DOHH2 (cell line): ENCODE measurements around the gene GAB2.

Experiments
- H3F3A ChIP-seq: fragments of 200-600 bp; sonication (generic), shearing (Covaris generic); 2 replicates; pipeline ENCODE4 v1.6.0; 2016; ENCODE audit warnings: antibody characterized with exemption, mild to moderate bottlenecking; ENCODE audit not compliant: control insufficient read depth, insufficient read depth
- H3K27ac ChIP-seq: fragments of 200-600 bp; sonication (generic); 2 replicates; pipeline ENCODE4 v1.5.1; 2014; ENCODE audit warnings: low read depth, mild to moderate bottlenecking, low read length, moderate library complexity
- H3K27me3 ChIP-seq: fragments of 200-600 bp; sonication (generic); 2 replicates; pipeline ENCODE4 v1.6.1; 2014; ENCODE audit warnings: mild to moderate bottlenecking, low read length, mixed read lengths; ENCODE audit not compliant: control insufficient read depth
- H3K36me3 ChIP-seq: fragments of 200-600 bp; sonication (generic); 2 replicates; pipeline ENCODE4 v1.6.1; 2014; ENCODE audit warnings: mild to moderate bottlenecking, low read length, moderate library complexity, mixed read lengths; ENCODE audit not compliant: control insufficient read depth
- H3K4me1 ChIP-seq: fragments of 200-600 bp; sonication (generic); 2 replicates; pipeline ENCODE4 v1.6.1; 2014; ENCODE audit warnings: mild to moderate bottlenecking, low read length, mixed read lengths; ENCODE audit not compliant: control insufficient read depth
- H3K4me2 ChIP-seq: fragments of 200-600 bp; sonication (generic); 2 replicates; pipeline ENCODE4 v1.6.0; 2014; ENCODE audit warnings: mild to moderate bottlenecking, low read length, moderate library complexity
- H3K4me3 ChIP-seq: fragments of 200-600 bp; sonication (generic); 2 replicates; pipeline ENCODE4 v1.5.1; 2014; ENCODE audit warnings: mild to moderate bottlenecking, low read length, mixed read lengths
- H3K79me2 ChIP-seq: fragments of 200-600 bp; sonication (generic); 2 replicates; pipeline ENCODE4 v1.6.1; 2014; ENCODE audit warnings: mild to moderate bottlenecking, low read length, mixed read lengths; ENCODE audit not compliant: control insufficient read depth
- H3K9me2 ChIP-seq: fragments of 200-600 bp; sonication (generic); replicated peaks from 2 replicates; pipeline ENCODE4 v1.6.1; 2014; ENCODE audit warnings: mild to moderate bottlenecking, low read length, mixed read lengths; ENCODE audit not compliant: control insufficient read depth
- H3K9me3 ChIP-seq: fragments of 200-600 bp; sonication (generic); 2 replicates; pipeline ENCODE4 v1.6.1; 2014; ENCODE audit warnings: antibody characterized with exemption, low read length, mixed read lengths; ENCODE audit not compliant: control insufficient read depth, insufficient read depth
- H4K20me1 ChIP-seq: fragments of 200-600 bp; sonication (generic); 2 replicates; pipeline ENCODE4 v1.6.0; 2014; ENCODE audit warnings: low read depth, mild to moderate bottlenecking, antibody characterized with exemption, low read length, moderate library complexity; ENCODE audit not compliant: control insufficient read depth, insufficient read depth
- CTCF ChIP-seq: fragments of 200-600 bp; sonication (generic); IDR thresholded peaks from one replicate; pipeline ENCODE4 v1.5.1; 2014; ENCODE audit warnings: antibody characterized with exemption, mild to moderate bottlenecking, low read depth, low read length; ENCODE audit not compliant: poor library complexity, severe bottlenecking
- EZH2phosphoT487 ChIP-seq: fragments of 200-600 bp; sonication (generic); IDR thresholded peaks from 2 replicates; pipeline ENCODE4 v1.6.1; 2017; ENCODE audit warnings: borderline replicate concordance, mild to moderate bottlenecking, antibody characterized with exemption, low read length, moderate library complexity, mixed read lengths

Gene GAB2

GRCh38 chr11:78417888-78418583 lies 416 bp upstream of the GAB2 start:
- peak overlapping the region; percentile 80 for H3K4me3 ChIP-seq
- H3K79me2 ChIP-seq = no peaks in the 10 kb centered on the region
- H3K27ac ChIP-seq = no peak overlapping the region
- no peaks in the 10 kb centered on the region; the same call in 1 of the 2 replicates for H4K20me1 ChIP-seq
- peaks cover 28% of the 10 kb centered on the region for H3K27me3 ChIP-seq
- peaks cover 15% of the 10 kb centered on the region for H3F3A ChIP-seq
- no peaks in the 10 kb centered on the region for H3K9me3 ChIP-seq
- peak overlapping the region; percentile 68 for H3K4me2 ChIP-seq
- H3K4me1 ChIP-seq = peaks cover 30% of the 10 kb centered on the region
- H3K9me2 ChIP-seq = no peaks in the 10 kb centered on the region
- H3K36me3 ChIP-seq = no peaks in the 10 kb centered on the region
- TF ChIP-seq EZH2phosphoT487 (no peak), CTCF (no peak)

GRCh38 chr11:78416285-78417174 lies 1.1 kb downstream of the GAB2 start:
- Histone ChIP-seq H3F3A (peaks cover 15% of the 10 kb centered on the region), H3K9me2 (no peaks in the 10 kb centered on the region), H4K20me1 (no peaks in the 10 kb centered on the region; the same call in 1 of the 2 replicates), H3K4me3 (peak overlapping the region; percentile 79), H3K36me3 (no peaks in the 10 kb centered on the region), H3K27me3 (peaks cover 28% of the 10 kb centered on the region), H3K27ac (no peak overlapping the region), H3K4me2 (peak overlapping the region; percentile 80), H3K4me1 (peaks cover 30% of the 10 kb centered on the region), H3K9me3 (no peaks in the 10 kb centered on the region), H3K79me2 (no peaks in the 10 kb centered on the region)
- TF ChIP-seq EZH2phosphoT487 (no peak), CTCF (peak; percentile 79)

- no peak for TF ChIP-seq CTCF
- no peak for TF ChIP-seq EZH2phosphoT487
- Histone ChIP-seq H4K20me1 (no peaks in the 10 kb centered on the region; the same call in 1 of the 2 replicates), H3K36me3 (no peaks in the 10 kb centered on the region), H3K27ac (no peak overlapping the region), H3K4me2 (no peak overlapping the region), H3K79me2 (no peaks in the 10 kb centered on the region), H3K4me3 (no peak overlapping the region), H3K4me1 (peaks cover 23% of the 10 kb centered on the region), H3K9me3 (peaks cover 4% of the 10 kb centered on the region), H3K9me2 (no peaks in the 10 kb centered on the region), H3F3A (peaks cover 15% of the 10 kb centered on the region), H3K27me3 (peaks cover 28% of the 10 kb centered on the region)
These were observed 2.3 kb downstream of the GAB2 start for GRCh38 chr11:78415338-78415737.
